LNCaP clone FGC (cell line): Measurements from ENCODE around the gene UACA.
"Not testable (repeated sequence)": the region's sequence is repeated elsewhere in the genome, so short reads cannot be mapped to it uniquely, and the experiment has no call there.

Source experiments
- DNase-seq: peaks from one replicate; pipeline ENCODE4 v3.0.0-alpha.2; 2011; ENCODE audit warnings: low read depth
- H3K4me3 ChIP-seq: 2 replicates; pipeline ENCODE4 v1.5.1; 2011; ENCODE audit warnings: mild to moderate bottlenecking, low read depth, low read length, control low read depth
- CTCF ChIP-seq: IDR thresholded peaks from 2 replicates; pipeline ENCODE4 v1.5.1; 2012; ENCODE audit warnings: mild to moderate bottlenecking; ENCODE audit not compliant: control insufficient read depth, insufficient read depth; ENCODE audit errors: extremely low read depth

Gene UACA

GRCh38 chr15:70618929-70619328, 144.4 kb downstream of the UACA start:
- DNase-seq: no peak
- no peak overlapping the region for H3K4me3 ChIP-seq
- TF ChIP-seq CTCF: no peak

- TF ChIP-seq CTCF: no peak
- no peak overlapping the region for H3K4me3 ChIP-seq
- no peak for DNase-seq
Measured at GRCh38 chr15:70617911-70618287, 145.5 kb downstream of the UACA start.

- DNase-seq: no peak
Measured at GRCh38 chr15:70617076-70617910, 146.1 kb downstream of the UACA start.

GRCh38 chr15:70616311-70616756, 147.0 kb downstream of the UACA start:
- H3K4me3 ChIP-seq, DNase-seq: not testable (repeated sequence)

More at GRCh38 chr15:70617076-70617910, 146.1 kb downstream of the UACA start:
- no peak overlapping the region for H3K4me3 ChIP-seq
- TF ChIP-seq CTCF: no peak

- no peak overlapping the region for H3K4me3 ChIP-seq
- no peak for TF ChIP-seq CTCF
- DNase-seq: no peak
Measured at GRCh38 chr15:70615435-70616310, 147.7 kb downstream of the UACA start.

GRCh38 chr15:70614221-70614620, 149.1 kb downstream of the UACA start:
- H3K4me3 ChIP-seq: no peak overlapping the region
- no peak for DNase-seq
- TF ChIP-seq CTCF: no peak

GRCh38 chr15:70613271-70613670, 150.1 kb downstream of the UACA start:
- TF ChIP-seq CTCF: no peak
- DNase-seq: no peak
- H3K4me3 ChIP-seq: no peak overlapping the region
